K562 (cell line): Measurements from ENCODE around the gene MRFAP1. TPM values are rescaled to one million over a fixed set of nuclear protein-coding genes. Genes with fewer than 3 reads are reported as not detected.
A peak's percentile ranks its signal among the peaks of the same experiment; 100 is the strongest.

Experiments
- BCLAF1 ChIP-seq, 2 experiments: fragments of 450-650 bp in 1 of 2; IDR thresholded peaks; 2 replicates each; pipeline ENCODE4 v1.6.1; 2011 to 2017; ENCODE audit warnings: low read depth in 2 of 2, antibody characterized with exemption in 1 of 2, borderline replicate concordance in 1 of 2, low read length in 1 of 2, mild to moderate bottlenecking in 1 of 2, mixed read lengths in 1 of 2; ENCODE audit not compliant: control insufficient read depth in 1 of 2
- CREB3 ChIP-seq: fragments of 450-650 bp; conservative IDR thresholded peaks from 2 replicates; pipeline ENCODE4 v1.6.1; 2016; ENCODE audit warnings: missing genetic modification characterization, low read depth, mild to moderate bottlenecking, missing compliant biosample characterization, moderate library complexity
- E2F1 ChIP-seq: sonication (generic); formaldehyde crosslinking; IDR thresholded peaks from 2 replicates; pipeline ENCODE4 v1.8.1; 2023; ENCODE audit warnings: mild to moderate bottlenecking, missing genetic modification reagents, moderate library complexity
- E2F8 ChIP-seq: fragments of 450-650 bp; IDR thresholded peaks from 2 replicates; pipeline ENCODE4 v1.7.1; 2018; ENCODE audit warnings: mild to moderate bottlenecking, low read depth; ENCODE audit not compliant: partially characterized antibody
- ETV6 ChIP-seq, 3 experiments: fragments of 150-350 bp in 1 of 3; sonication (generic) in 1 of 3; formaldehyde crosslinking in 1 of 3; IDR thresholded peaks; 2 replicates each; pipeline versions ENCODE4 v1.6.1 to v1.8.0; 2014 to 2022; ENCODE audit warnings: borderline replicate concordance in 2 of 3, low read depth in 2 of 3, antibody characterized with exemption in 1 of 3, low read length in 1 of 3, mild to moderate bottlenecking in 1 of 3, missing genetic modification reagents in 1 of 3
- MAX ChIP-seq: sonication (generic); formaldehyde crosslinking; IDR thresholded peaks from 2 replicates; pipeline ENCODE4 v1.9.0; 2022; ENCODE audit warnings: mild to moderate bottlenecking, missing genetic modification reagents
- MYNN ChIP-seq, 2 experiments: sonication (generic); formaldehyde crosslinking in 1 of 2; IDR thresholded peaks; 2 replicates each; pipeline versions ENCODE4 v1.5.0 to v1.6.1; 2016 to 2020; ENCODE audit warnings: antibody characterized with exemption in 1 of 2, missing genetic modification reagents in 1 of 2
- PTBP1 ChIP-seq: fragments of 200-400 bp; formaldehyde crosslinking; IDR thresholded peaks from 2 replicates; pipeline ENCODE4 v1.6.1; 2017; ENCODE audit warnings: low read depth, low read length
- RFX1 ChIP-seq: fragments of 450-650 bp; IDR thresholded peaks from 2 replicates; pipeline ENCODE4 v1.6.1; 2016; ENCODE audit warnings: mild to moderate bottlenecking, moderate library complexity
- ZBED1 ChIP-seq: IDR thresholded peaks from 2 replicates; pipeline ENCODE4 v1.6.1; 2014
- ZBTB33 ChIP-seq: sonication (generic); formaldehyde crosslinking; IDR thresholded peaks from 2 replicates; pipeline ENCODE4 v1.8.1; 2023; ENCODE audit warnings: mild to moderate bottlenecking, missing genetic modification reagents
- ZNF134 ChIP-seq: fragments of 250-450 bp; sonication (Bioruptor Pico); conservative IDR thresholded peaks from 2 replicates; pipeline ENCODE4 v1.4.0; 2020
- ZNF140 ChIP-seq: fragments of 250-450 bp; sonication (Bioruptor Pico); IDR thresholded peaks from 2 replicates; pipeline ENCODE4 v1.8.0; 2021; ENCODE audit warnings: moderate library complexity, mild to moderate bottlenecking, inconsistent platforms
- ZNF146 ChIP-seq: IDR thresholded peaks from one replicate; pipeline ENCODE4 v1.6.1; 2018; ENCODE audit warnings: missing compliant biosample characterization; ENCODE audit not compliant: unreplicated experiment
- ZNF695 ChIP-seq: fragments of 450-650 bp; formaldehyde crosslinking; IDR thresholded peaks from 2 replicates; pipeline ENCODE4 v1.4.0; 2020; ENCODE audit warnings: mild to moderate bottlenecking, moderate library complexity
- polyA plus RNA-seq, 8 experiments: library from polyadenylated mRNA; depleted of rRNA in 4 of 8; stranded (reverse) in 5 of 8; unstranded in 3 of 8; fragments of >200 nt; fragmentation: Nextera tagmentation in 2 of 8; fragmentation: Illumina TruSeq in 1 of 8; extraction: Ambion mirVana in 2 of 8; extraction: Trizol in 1 of 8; gene quantifications; 2 replicates each; pipeline versions ENCODE4 v1.2.1 to v1.2.3, GENCODE V29; 2011 to 2014; ENCODE audit warnings: inconsistent platforms in 1 of 8, missing spikeins in 1 of 8
- total RNA-seq, 7 experiments: library from RNA; depleted of rRNA in 6 of 7; stranded (reverse); fragments of >200 nt in 6 of 7; fragmentation: Illumina TruSeq in 2 of 7; extraction: Trizol in 2 of 7; gene quantifications; 2 replicates each; pipeline versions ENCODE4 v1.2.1 to v1.2.3, GENCODE V29; 2011 to 2021; ENCODE audit warnings: low replicate concordance in 1 of 7

Gene MRFAP1
- total and polyA plus RNA-seq, 9 of the 15 experiments (the other 6 are each of a cell fraction or from before 2014, with no cell fraction given) = 46.0 to 270 (median 151) TPM

- no peak for TF ChIP-seq ZBTB33
- no peak for TF ChIP-seq ZNF140 (CRISPR knock-in tag)
- TF ChIP-seq BCLAF1 (IDR thresholded peaks at IDR 0.05; ENCODE audit: borderline replicate concordance in 1 of 2, control insufficient read depth in 1 of 2, low read depth in 2 of 2, low read length in 1 of 2) = no peak
- TF ChIP-seq E2F1 (CRISPR knock-in tag) = 0 out of 2 replicates have a peak, but pooled peaks have one; percentile 29
- 0 out of 2 replicates have a peak, but pooled peaks have one; percentile 47 for TF ChIP-seq MYNN (IDR thresholded peaks at IDR 0.05)
- TF ChIP-seq MYNN (CRISPR knock-in tag; IDR thresholded peaks at IDR 0.05) = no peak
- no peak for TF ChIP-seq ZNF695 (CRISPR knock-in tag)
- TF ChIP-seq E2F8 = no peak
- no peak for TF ChIP-seq ZBED1
- TF ChIP-seq ETV6 (IDR thresholded peaks at IDR 0.05; ENCODE audit: borderline replicate concordance in 1 of 2, low read depth in 2 of 2, low read length in 1 of 2) = no peak
- no peak for TF ChIP-seq ETV6 (CRISPR knock-in tag; IDR thresholded peaks at IDR 0.05; ENCODE audit: borderline replicate concordance)
- TF ChIP-seq ZNF134 (CRISPR knock-in tag) = no peak
- no peak for TF ChIP-seq RFX1
- no peak for TF ChIP-seq ZNF146 (CRISPR knock-in tag)
- TF ChIP-seq MAX (CRISPR knock-in tag) = peak; percentile 94
- peak; percentile 45; the same call in 1 of the 2 replicates for TF ChIP-seq CREB3
- TF ChIP-seq PTBP1 = no peak
These were observed 48.5 kb downstream of the MRFAP1 start (continued) for GRCh38 chr4:6688879-6689505.
